IPS DF 4.7 (cell line): ENCODE measurements around the gene LPCAT1.

Source experiments
- DNase-seq: peaks from one replicate; pipeline ENCODE4 v3.0.0-alpha.2; 2013; ENCODE audit warnings: low spot score; ENCODE audit errors: extremely low read depth

The LPCAT1 gene

DNA sequence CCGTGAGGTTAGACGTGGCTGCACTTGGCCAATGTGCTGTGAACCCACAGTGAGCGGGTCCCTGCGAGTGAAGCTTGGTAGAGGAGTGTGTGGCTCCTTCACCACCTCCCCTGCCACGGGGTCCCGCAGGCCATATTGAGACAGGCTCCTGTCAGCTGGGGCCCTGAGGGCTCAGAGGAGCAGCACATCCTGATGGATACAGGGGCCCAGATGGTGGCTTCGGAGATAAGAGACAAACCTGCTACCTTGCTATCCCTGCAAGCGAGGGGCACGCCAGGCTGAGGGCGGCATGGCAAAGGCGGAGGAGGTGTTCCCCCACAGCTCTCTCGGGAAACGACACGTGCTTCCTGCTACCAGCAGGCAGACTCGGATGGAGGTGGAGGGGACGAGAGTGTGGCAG, 111.6 kb downstream of the LPCAT1 start:
- DNase-seq, result no peak
